ENCODE data around the gene PRKG1.

PRKG1 gene

GRCh38 chr10:51905032-51905431, 830.7 kb downstream of the PRKG1 start:
- DNase-seq (ENCODE audit: low read depth): no peak

DNA sequence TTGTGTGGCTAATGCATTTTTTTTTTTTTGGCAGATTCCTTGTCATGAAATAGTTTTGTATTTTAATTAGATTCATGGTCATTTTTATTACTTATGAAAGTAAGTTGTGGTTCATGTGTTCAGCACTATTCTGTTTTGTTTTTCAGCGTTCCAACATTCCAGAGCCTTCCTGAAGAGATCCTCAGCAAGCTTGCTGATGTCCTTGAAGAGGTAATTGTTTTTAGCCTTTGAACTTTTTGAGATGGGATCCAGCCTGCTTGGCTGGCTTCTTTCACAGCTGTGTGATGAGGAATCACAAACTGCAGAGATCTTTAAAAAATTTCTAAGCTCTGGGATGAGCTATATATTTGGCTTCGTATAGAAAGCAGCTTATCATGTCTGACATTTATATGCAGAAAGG, 833.1 kb downstream of the PRKG1 start:
- H3K4me3 ChIP-seq (ENCODE audit: low read length): no peak overlapping the region
- no peak for TF ChIP-seq CTCF (conservative IDR thresholded peaks at IDR 0.05; ENCODE audit: low read length)
- peak; percentile 51 for DNase-seq (ENCODE audit: low read depth)

More at GRCh38 chr10:51905032-51905431, 830.7 kb downstream of the PRKG1 start:
- no peak overlapping the region for H3K4me3 ChIP-seq (ENCODE audit: low read length)
- no peak for TF ChIP-seq CTCF (conservative IDR thresholded peaks at IDR 0.05; ENCODE audit: low read length)

DNA sequence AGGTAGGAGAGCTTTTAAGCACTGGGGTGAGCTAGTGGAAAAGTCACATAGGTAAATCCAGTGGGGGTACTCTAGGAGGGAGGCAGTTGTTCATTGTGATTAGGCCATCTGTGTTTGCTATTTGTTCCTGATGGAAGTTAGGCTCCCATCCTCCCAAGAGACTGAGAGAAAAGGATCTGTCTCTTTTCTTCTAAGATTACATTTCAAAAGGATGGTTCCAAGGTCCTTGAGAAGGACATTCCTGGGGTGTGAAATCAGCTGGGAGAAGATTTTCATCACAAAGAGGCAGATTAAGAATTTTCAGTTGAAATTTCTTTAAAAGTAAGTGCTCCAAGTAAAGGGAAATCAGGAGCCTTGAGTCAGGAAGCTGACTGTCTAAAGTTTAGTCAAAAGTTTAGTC, 835.9 kb downstream of the PRKG1 start:
- no peak overlapping the region for H3K4me3 ChIP-seq (ENCODE audit: low read length)
- TF ChIP-seq CTCF (conservative IDR thresholded peaks at IDR 0.05; ENCODE audit: low read length): no peak
- DNase-seq (ENCODE audit: low read depth): peak; percentile 15

DNA sequence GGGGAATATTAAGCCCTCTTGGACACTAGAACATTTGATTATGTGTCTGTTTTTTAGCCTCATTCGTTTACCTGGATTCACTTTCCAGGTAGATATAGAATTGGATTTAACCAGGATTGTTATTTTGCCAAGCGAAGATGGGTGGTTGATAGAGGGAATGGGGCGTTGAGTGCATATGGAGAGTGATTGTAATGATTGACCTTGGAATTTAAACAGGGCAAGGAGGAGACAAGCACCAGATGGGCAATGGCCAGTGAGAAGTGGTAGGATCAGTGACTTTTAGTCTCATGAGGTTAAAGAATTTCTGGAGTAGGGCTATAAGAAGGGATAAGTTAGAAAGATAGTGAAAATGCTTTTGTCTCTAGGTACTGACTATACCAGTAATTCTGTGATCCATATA, 836.3 kb downstream of the PRKG1 start:
- no peak overlapping the region for H3K4me3 ChIP-seq (ENCODE audit: low read length)
- DNase-seq (ENCODE audit: low read depth): no peak
- no peak for TF ChIP-seq CTCF (conservative IDR thresholded peaks at IDR 0.05; ENCODE audit: low read length)

DNA sequence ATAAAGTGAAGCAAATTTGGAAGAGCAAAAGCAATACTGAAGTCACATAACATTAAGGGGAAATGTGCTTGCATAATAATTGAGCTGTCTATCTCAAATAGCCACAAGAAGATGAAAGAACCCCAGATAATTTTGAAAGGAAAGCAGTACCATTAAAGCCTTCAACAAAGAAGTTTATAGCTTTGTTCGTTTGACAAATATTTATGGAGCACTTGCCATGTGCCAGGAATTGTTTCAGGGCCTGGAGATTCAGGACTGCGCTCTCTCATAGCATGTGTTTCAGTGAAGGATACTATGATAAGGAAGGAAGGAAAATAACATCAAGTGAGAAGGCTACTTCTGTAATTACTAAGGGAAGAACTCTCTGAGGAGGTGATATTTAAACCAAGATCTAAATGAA, 837.4 kb downstream of the PRKG1 start:
- DNase-seq (ENCODE audit: low read depth): no peak
- TF ChIP-seq CTCF (conservative IDR thresholded peaks at IDR 0.05; ENCODE audit: low read length): no peak
- H3K4me3 ChIP-seq (ENCODE audit: low read length): no peak overlapping the region

DNA sequence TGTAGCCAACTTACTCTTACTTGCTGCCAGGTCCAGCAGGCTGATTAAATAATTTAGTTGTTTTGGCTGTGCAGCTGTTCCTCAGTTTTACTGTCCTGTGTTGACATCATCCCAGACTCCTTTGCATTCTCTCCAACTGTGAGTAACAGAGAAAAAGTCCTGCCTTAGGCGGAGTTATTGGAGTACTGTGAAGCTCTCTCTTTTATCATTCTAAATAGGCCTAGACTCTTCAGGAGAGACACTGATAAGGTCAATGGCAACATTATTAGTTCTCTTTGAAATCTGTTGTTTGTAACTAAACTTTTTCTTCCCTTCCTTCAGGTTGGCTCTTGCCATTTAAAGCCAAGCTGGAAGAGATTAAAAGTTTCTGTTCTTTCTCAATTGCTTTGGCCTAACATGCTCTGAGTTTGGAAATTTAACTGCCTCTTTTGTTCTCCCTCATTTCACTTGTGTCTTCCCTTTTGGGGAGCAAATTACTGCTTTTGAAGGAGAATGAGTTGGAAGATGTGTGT, 840.8 kb downstream of the PRKG1 start:
- H3K4me3 ChIP-seq (ENCODE audit: low read length): no peak overlapping the region
- TF ChIP-seq CTCF (conservative IDR thresholded peaks at IDR 0.05; ENCODE audit: low read length): no peak
- peak; percentile 33 for DNase-seq (ENCODE audit: low read depth)

GRCh38 chr10:51918440-51918839, 844.2 kb downstream of the PRKG1 start:
- DNase-seq (ENCODE audit: low read depth): no peak
- no peak overlapping the region for H3K4me3 ChIP-seq (ENCODE audit: low read length)
- no peak for TF ChIP-seq CTCF (conservative IDR thresholded peaks at IDR 0.05; ENCODE audit: low read length)

All from AG10803 (cell line).